K562 (cell line): ENCODE data around the gene PIK3R6. TPM values are rescaled to one million over a fixed set of nuclear protein-coding genes. Genes with fewer than 3 reads are reported as not detected.

Experiments used
- ATAC-seq: fragments of 200-7000 bp; cut with Tn5 transposase; 3 replicates; pipeline ENCODE4 v1.9.1; 2020; ENCODE audit warnings: moderate library complexity
- BruUV-seq: library from RNA; stranded (reverse); fragments of 400-500 nt; replicated peaks from 2 replicates; lab custom pipeline; 2021; lab: Mats Ljungman, UMichigan
- CTCF ChIA-PET: fragments of 300-600 bp; formaldehyde crosslinking; extraction: SDS; loops from one replicate; lab custom pipeline; 2021; ENCODE audit warnings: low intra/inter-chr PET ratio; lab: Yijun Ruan, JAX
- POLR2A ChIA-PET: fragments of 300-600, 350-650 bp; sonication (Branson Sonifier 250); formaldehyde crosslinking; extraction: SDS; loops from one replicate; lab custom pipeline; 2021; ENCODE audit warnings: antibody characterized with exemption, inconsistent platforms; lab: Yijun Ruan, JAX
- DNase-seq, 4 experiments: peaks; one replicate each; pipeline versions ENCODE4 v3.0.0 to v3.0.0-alpha.2; 2011 to 2018; ENCODE audit warnings: low spot score in 3 of 4, mixed read lengths in 3 of 4; ENCODE audit errors: extremely low read depth in 1 of 4
- FAIRE-seq: peaks from 2 replicates; lab custom pipeline; 2011; peaks lifted over from hg19 to GRCh38; lab: Jason Lieb, UNC
- H2AFZ ChIP-seq: 2 replicates; pipeline ENCODE4 v1.6.0; 2011; ENCODE audit warnings: low read depth, low read length, control low read depth, inconsistent platforms
- H3K27ac ChIP-seq: fragments of 200-600 bp; 3 replicates; pipeline ENCODE4 v1.8.0; 2011; ENCODE audit warnings: low read depth, mild to moderate bottlenecking, control low read depth, inconsistent platforms, low read length, moderate library complexity, mixed read lengths; ENCODE audit errors: extremely low read depth
- H3K27me3 ChIP-seq, 2 experiments: fragments of 300-600 bp in 1 of 2; 2 replicates in 1 of 2; 3 replicates in 1 of 2; pipeline versions ENCODE4 v1.6.0 to v1.8.0; 2011; ENCODE audit warnings: inconsistent platforms in 2 of 2, low read length in 2 of 2, mild to moderate bottlenecking in 1 of 2, mixed read lengths in 1 of 2, moderate library complexity in 1 of 2; ENCODE audit not compliant: control insufficient read depth in 2 of 2, insufficient read depth in 2 of 2
- H3K36me3 ChIP-seq: fragments of 300-600 bp; 3 replicates; pipeline ENCODE4 v1.8.0; 2011; ENCODE audit warnings: mild to moderate bottlenecking, low read length, inconsistent platforms; ENCODE audit not compliant: control insufficient read depth, insufficient read depth
- H3K4me1 ChIP-seq, 2 experiments: fragments of 200-600 bp in 1 of 2; replicated peaks in 1 of 2; 2 replicates in 1 of 2; 3 replicates in 1 of 2; pipeline versions ENCODE4 v1.5.1 to v1.8.0; 2011; ENCODE audit warnings: inconsistent platforms in 2 of 2, low read length in 2 of 2, mild to moderate bottlenecking in 1 of 2, mixed read lengths in 1 of 2, moderate library complexity in 1 of 2; ENCODE audit not compliant: control insufficient read depth in 2 of 2, insufficient read depth in 2 of 2
- H3K4me2 ChIP-seq: 2 replicates; pipeline ENCODE4 v1.6.1; 2011; ENCODE audit warnings: low read length, control low read depth, inconsistent platforms, mixed read lengths; ENCODE audit not compliant: insufficient read depth
- H3K4me3 ChIP-seq: fragments of 200-600 bp; sonication (generic), shearing (Covaris generic); 2 replicates; pipeline ENCODE4 v1.5.1; 2016; ENCODE audit warnings: control low read depth, inconsistent platforms
- H3K79me2 ChIP-seq: fragments of 200-600 bp; 3 replicates; pipeline ENCODE4 v1.8.0; 2011; ENCODE audit warnings: low read length, inconsistent platforms; ENCODE audit not compliant: control insufficient read depth, insufficient read depth
- H3K9ac ChIP-seq, 2 experiments: 2 replicates each; pipeline versions ENCODE4 v1.6.0 to v1.6.1; 2011; ENCODE audit warnings: low read depth in 2 of 2, low read length in 2 of 2, control low read depth in 1 of 2, inconsistent platforms in 1 of 2, mild to moderate bottlenecking in 1 of 2, mixed read lengths in 1 of 2; ENCODE audit not compliant: insufficient read depth in 1 of 2
- H3K9me1 ChIP-seq: one replicate; pipeline ENCODE4 v1.6.0; 2011; ENCODE audit warnings: inconsistent platforms, mild to moderate bottlenecking, low read length, moderate library complexity; ENCODE audit not compliant: control insufficient read depth, insufficient read depth
- H3K9me3 ChIP-seq: replicated peaks from 2 replicates; pipeline ENCODE4 v1.5.1; 2011; ENCODE audit warnings: low read depth, low read length, inconsistent platforms; ENCODE audit not compliant: control insufficient read depth, insufficient read depth
- H4K20me1 ChIP-seq: replicated peaks from 2 replicates; pipeline ENCODE4 v1.6.1; 2011; ENCODE audit warnings: low read length, inconsistent platforms, mixed read lengths; ENCODE audit not compliant: control insufficient read depth, insufficient read depth
- ARID1B ChIP-seq: fragments of 450-650 bp; IDR thresholded peaks from 2 replicates; pipeline ENCODE4 v1.6.1; 2016; ENCODE audit warnings: antibody characterized with exemption, mild to moderate bottlenecking, inconsistent platforms
- EHMT2 ChIP-seq: fragments of 450-650 bp; IDR thresholded peaks from 2 replicates; pipeline ENCODE4 v1.6.1; 2018; ENCODE audit warnings: antibody characterized with exemption
- GATAD2A ChIP-seq: fragments of 450-650 bp; IDR thresholded peaks from 2 replicates; pipeline ENCODE4 v1.6.1; 2017
- HDAC8 ChIP-seq: fragments of 450-650 bp; IDR thresholded peaks from 2 replicates; pipeline ENCODE4 v1.6.1; 2016; ENCODE audit warnings: mild to moderate bottlenecking, missing genetic modification characterization, moderate library complexity, missing compliant biosample characterization
- HNRNPUL1 ChIP-seq: fragments of 200-400 bp; formaldehyde crosslinking; IDR thresholded peaks from 2 replicates; pipeline ENCODE4 v1.6.1; 2017; ENCODE audit warnings: low read length
- KLF13 ChIP-seq: fragments of 450-650 bp; IDR thresholded peaks from 2 replicates; pipeline ENCODE4 v1.6.1; 2016; ENCODE audit warnings: missing genetic modification characterization, low read depth, mild to moderate bottlenecking, missing compliant biosample characterization, moderate library complexity, borderline replicate concordance
- MTA3 ChIP-seq: fragments of 450-650 bp; formaldehyde crosslinking; IDR thresholded peaks from 2 replicates; pipeline ENCODE4 v1.6.1; 2017; ENCODE audit warnings: mild to moderate bottlenecking, borderline replicate concordance
- RB1 ChIP-seq: fragments of 450-650 bp; IDR thresholded peaks from 2 replicates; pipeline ENCODE4 v1.6.1; 2017; ENCODE audit warnings: low read depth, mild to moderate bottlenecking
- RNF2 ChIP-seq: sonication (generic); IDR thresholded peaks from 2 replicates; pipeline ENCODE4 v1.6.1; 2016
- TEAD4 ChIP-seq, 2 experiments: sonication (generic) in 1 of 2; formaldehyde crosslinking in 1 of 2; IDR thresholded peaks; 2 replicates each; pipeline versions ENCODE4 v1.6.1 to v1.8.0; 2012 to 2022; ENCODE audit warnings: borderline replicate concordance in 1 of 2, inconsistent platforms in 1 of 2, low read length in 1 of 2, mild to moderate bottlenecking in 1 of 2, missing genetic modification reagents in 1 of 2
- ZNF384 ChIP-seq: IDR thresholded peaks from 2 replicates; pipeline ENCODE4 v1.6.1; 2012; ENCODE audit warnings: low read depth, low read length, improper control_type of control experiment
- WGBS: fragments of 100-300 bp; shearing (Covaris generic); methylation state at CpG from one replicate; pipeline ENCODE4 v1.1.6; 2016; ENCODE audit warnings: low coverage, mixed read lengths; ENCODE audit not compliant: insufficient coverage; ENCODE audit errors: missing lambda C conversion rate; 5-methylcytosine and 5-hydroxymethylcytosine counted together
- in situ Hi-C: fragments of 300-500 bp; cut with MboI; formaldehyde crosslinking; loops from 4 replicates; pipeline ENCODE4 v1.15.0; 2018; ENCODE audit warnings: inconsistent platforms, mixed read lengths
- intact Hi-C: fragments of 100-400 bp; cut with micrococcal nuclease; formaldehyde crosslinking; loops from 2 replicates; pipeline ENCODE4 v1.14.2; 2022
- polyA plus RNA-seq, 8 experiments: library from polyadenylated mRNA; depleted of rRNA in 4 of 8; stranded (reverse) in 5 of 8; unstranded in 3 of 8; fragments of >200 nt; fragmentation: Nextera tagmentation in 2 of 8; fragmentation: Illumina TruSeq in 1 of 8; extraction: Ambion mirVana in 2 of 8; extraction: Trizol in 1 of 8; gene quantifications; 2 replicates each; pipeline versions ENCODE4 v1.2.1 to v1.2.3, GENCODE V29; 2011 to 2014; ENCODE audit warnings: inconsistent platforms in 1 of 8, missing spikeins in 1 of 8
- total RNA-seq, 7 experiments: library from RNA; depleted of rRNA in 6 of 7; stranded (reverse); fragments of >200 nt in 6 of 7; fragmentation: Illumina TruSeq in 2 of 7; extraction: Trizol in 2 of 7; gene quantifications; 2 replicates each; pipeline versions ENCODE4 v1.2.1 to v1.2.3, GENCODE V29; 2011 to 2021; ENCODE audit warnings: low replicate concordance in 1 of 7
- TF ChIP-seq, protein P1 (sequence below): IDR thresholded peaks from 2 replicates; pipeline ENCODE4 v1.6.1; 2014; ENCODE audit warnings: antibody characterized with exemption
- TF ChIP-seq, protein P2 (sequence below): sonication (generic); formaldehyde crosslinking; IDR thresholded peaks from 2 replicates; pipeline ENCODE4 v1.8.0; 2022; ENCODE audit warnings: mild to moderate bottlenecking, low read depth, missing genetic modification reagents

PIK3R6 gene
- total and polyA plus RNA-seq, 9 of the 15 experiments (the other 6 are each of a cell fraction or from before 2014, with no cell fraction given), result 0.04 TPM; not detected in 8

DNA sequence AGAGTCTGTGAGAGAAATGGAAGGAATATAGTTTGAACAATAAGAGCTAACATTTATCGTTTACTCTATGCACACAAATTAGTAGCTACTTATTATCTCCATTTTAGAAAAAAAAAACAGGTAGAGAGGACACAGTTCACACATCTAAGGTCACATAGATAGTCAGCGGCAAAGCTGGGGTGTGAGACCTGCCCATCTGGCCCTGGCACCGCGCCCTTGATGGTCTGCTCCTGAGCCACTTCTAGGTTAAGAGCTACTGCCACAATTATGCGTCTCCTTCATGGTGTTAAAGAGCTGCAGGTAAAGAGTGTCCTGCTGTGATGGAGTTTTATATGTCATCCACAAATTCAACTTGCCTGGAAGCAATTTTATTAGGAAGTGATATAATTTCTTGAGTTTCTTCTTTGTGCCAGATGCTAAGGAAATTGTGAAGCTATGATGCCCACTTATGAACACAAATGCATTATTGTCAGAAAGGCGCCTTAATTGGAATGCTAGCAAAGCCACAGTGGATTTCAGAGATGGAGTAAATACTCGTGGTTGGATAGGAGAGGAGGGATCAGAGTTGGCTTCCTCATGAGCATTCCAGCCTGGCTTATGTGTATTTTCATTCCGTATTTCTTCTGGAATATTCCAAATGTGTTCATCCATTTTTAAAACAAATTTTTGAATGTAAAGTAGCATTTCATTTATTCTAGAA lies 47.0 kb downstream of the PIK3R6 start:
- ChIA-PET CTCF (no interaction called here), POLR2A (interaction anchor here (0.5 to 0.7 kb wide), 3 partner anchors 18 to 383 kb away, joined by 3 to 4 read pairs (median 3); no protein-coding TSS in a partner anchor)
- WGBS, result under 1% methylated on average over 8 of the region's 8 CpGs
- DNase-seq (no peak), ATAC-seq (no peak), FAIRE-seq (no peak)
- no peaks in the 10 kb centered on the region for H3K9me1 ChIP-seq
- H3K9ac ChIP-seq, result no peak overlapping the region
- in situ Hi-C loops (no loop called here), intact Hi-C loops (no loop called here)
- H3K4me2 ChIP-seq, result no peak overlapping the region
- no peak overlapping the region for H2AFZ ChIP-seq
- no peaks in the 10 kb centered on the region for H3K4me1 ChIP-seq
- no peak for TF ChIP-seq KLF13 (tag)
- no peak for TF ChIP-seq GATAD2A
- TF ChIP-seq EHMT2, result no peak
- TF ChIP-seq RB1, result no peak
- TF ChIP-seq HNRNPUL1, result no peak
- TF ChIP-seq ARID1B, result no peak
- TF ChIP-seq, protein P1, sequence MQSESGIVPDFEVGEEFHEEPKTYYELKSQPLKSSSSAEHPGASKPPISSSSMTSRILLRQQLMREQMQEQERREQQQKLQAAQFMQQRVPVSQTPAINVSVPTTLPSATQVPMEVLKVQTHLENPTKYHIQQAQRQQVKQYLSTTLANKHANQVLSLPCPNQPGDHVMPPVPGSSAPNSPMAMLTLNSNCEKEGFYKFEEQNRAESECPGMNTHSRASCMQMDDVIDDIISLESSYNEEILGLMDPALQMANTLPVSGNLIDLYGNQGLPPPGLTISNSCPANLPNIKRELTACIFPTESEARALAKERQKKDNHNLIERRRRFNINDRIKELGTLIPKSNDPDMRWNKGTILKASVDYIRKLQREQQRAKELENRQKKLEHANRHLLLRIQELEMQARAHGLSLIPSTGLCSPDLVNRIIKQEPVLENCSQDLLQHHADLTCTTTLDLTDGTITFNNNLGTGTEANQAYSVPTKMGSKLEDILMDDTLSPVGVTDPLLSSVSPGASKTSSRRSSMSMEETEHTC, result no peak
- TF ChIP-seq RNF2, result no peak
- no peak for TF ChIP-seq MTA3
- TF ChIP-seq ZNF384, result no peak
- no peak for TF ChIP-seq HDAC8 (tag)
- no peak for TF ChIP-seq TEAD4 (IDR thresholded peaks at IDR 0.05; ENCODE audit: low read length)
- TF ChIP-seq TEAD4 (CRISPR knock-in tag; IDR thresholded peaks at IDR 0.05; ENCODE audit: borderline replicate concordance), result no peak
- TF ChIP-seq, protein P2, sequence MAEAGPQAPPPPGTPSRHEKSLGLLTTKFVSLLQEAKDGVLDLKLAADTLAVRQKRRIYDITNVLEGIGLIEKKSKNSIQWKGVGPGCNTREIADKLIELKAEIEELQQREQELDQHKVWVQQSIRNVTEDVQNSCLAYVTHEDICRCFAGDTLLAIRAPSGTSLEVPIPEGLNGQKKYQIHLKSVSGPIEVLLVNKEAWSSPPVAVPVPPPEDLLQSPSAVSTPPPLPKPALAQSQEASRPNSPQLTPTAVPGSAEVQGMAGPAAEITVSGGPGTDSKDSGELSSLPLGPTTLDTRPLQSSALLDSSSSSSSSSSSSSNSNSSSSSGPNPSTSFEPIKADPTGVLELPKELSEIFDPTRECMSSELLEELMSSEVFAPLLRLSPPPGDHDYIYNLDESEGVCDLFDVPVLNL (CRISPR knock-in tag), result no peak
- no peaks in the 10 kb centered on the region for H4K20me1 ChIP-seq
- no peaks in the 10 kb centered on the region for H3K79me2 ChIP-seq
- no TSS peak for BruUV-seq
- H3K9me3 ChIP-seq, result no peaks in the 10 kb centered on the region
- no peaks in the 10 kb centered on the region; a peak in 1 of 5 replicates for H3K27me3 ChIP-seq
- H3K27ac ChIP-seq, result no peak overlapping the region
- no peak overlapping the region for H3K4me3 ChIP-seq
- H3K36me3 ChIP-seq, result no peaks in the 10 kb centered on the region
